ENCODE data around the gene ZNF579.

DNA sequence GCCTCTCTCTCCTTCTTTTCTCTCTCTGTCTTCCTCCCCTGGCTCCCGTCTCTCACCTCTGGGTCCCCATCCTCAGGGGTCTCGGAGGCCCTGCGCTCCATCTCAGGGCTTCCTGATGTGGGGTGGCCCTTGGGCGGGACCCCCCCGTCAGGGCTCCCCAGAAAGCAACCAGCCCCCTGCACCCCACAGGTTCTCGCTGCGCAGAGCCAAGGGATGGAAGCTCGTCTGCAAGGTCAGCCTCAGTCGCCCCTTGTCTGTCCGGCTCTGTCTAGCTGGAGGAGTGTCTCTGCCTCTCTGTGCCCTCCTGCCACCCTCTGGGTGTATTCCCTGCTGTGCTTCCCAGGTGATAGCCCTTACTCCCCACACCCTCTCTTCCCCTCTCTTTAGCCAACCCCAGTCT lies 35.2 kb downstream of the ZNF579 start, which contains the start of gene SBK3:
- TF ChIP-seq, protein P1, sequence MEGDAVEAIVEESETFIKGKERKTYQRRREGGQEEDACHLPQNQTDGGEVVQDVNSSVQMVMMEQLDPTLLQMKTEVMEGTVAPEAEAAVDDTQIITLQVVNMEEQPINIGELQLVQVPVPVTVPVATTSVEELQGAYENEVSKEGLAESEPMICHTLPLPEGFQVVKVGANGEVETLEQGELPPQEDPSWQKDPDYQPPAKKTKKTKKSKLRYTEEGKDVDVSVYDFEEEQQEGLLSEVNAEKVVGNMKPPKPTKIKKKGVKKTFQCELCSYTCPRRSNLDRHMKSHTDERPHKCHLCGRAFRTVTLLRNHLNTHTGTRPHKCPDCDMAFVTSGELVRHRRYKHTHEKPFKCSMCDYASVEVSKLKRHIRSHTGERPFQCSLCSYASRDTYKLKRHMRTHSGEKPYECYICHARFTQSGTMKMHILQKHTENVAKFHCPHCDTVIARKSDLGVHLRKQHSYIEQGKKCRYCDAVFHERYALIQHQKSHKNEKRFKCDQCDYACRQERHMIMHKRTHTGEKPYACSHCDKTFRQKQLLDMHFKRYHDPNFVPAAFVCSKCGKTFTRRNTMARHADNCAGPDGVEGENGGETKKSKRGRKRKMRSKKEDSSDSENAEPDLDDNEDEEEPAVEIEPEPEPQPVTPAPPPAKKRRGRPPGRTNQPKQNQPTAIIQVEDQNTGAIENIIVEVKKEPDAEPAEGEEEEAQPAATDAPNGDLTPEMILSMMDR (IDR thresholded peaks at IDR 0.05), result no peak
- no peak for TF ChIP-seq POLR2A (IDR thresholded peaks at IDR 0.05)
- TF ChIP-seq POLR2AphosphoS5 (IDR thresholded peaks at IDR 0.05), result no peak
- TF ChIP-seq EP300 (IDR thresholded peaks at IDR 0.05), result no peak

Data from upper lobe of left lung (tissue), 4 donors.